Endothelial cell of umbilical vein (primary cell): ENCODE results near the gene BTG2. TPM values are rescaled to one million over a fixed set of nuclear protein-coding genes. Genes with fewer than 3 reads are reported as not detected.

Source experiments
- BruUV-seq: library from RNA; stranded (reverse); fragments of 400-500 nt; replicated peaks from 2 replicates; lab custom pipeline; 2021; lab: Mats Ljungman, UMichigan
- CTCF ChIA-PET: fragments of 300-600, 350-600 bp; sonication (Branson Sonifier 250); formaldehyde crosslinking; loops from one replicate; lab custom pipeline; 2021; ENCODE audit warnings: antibody characterized with exemption, inconsistent platforms; lab: Charles Lee
- POLR2A ChIA-PET: fragments of 300-600, 350-600 bp; sonication (Branson Sonifier 250); formaldehyde crosslinking; loops from one replicate; lab custom pipeline; 2021; ENCODE audit warnings: antibody characterized with exemption, inconsistent platforms; lab: Charles Lee
- DNase-seq: peaks from one replicate; pipeline ENCODE4 v3.0.0-alpha.2; 2011; ENCODE audit warnings: low read depth, low spot score
- FAIRE-seq: peaks from 2 replicates; lab custom pipeline; 2011; peaks lifted over from hg19 to GRCh38; lab: Jason Lieb, UNC
- H2AFZ ChIP-seq: 2 replicates; pipeline ENCODE4 v1.6.0; 2012; ENCODE audit warnings: low read depth, low read length, control low read depth, inconsistent platforms
- H3K27ac ChIP-seq: 2 replicates; pipeline ENCODE4 v1.5.1; 2011; ENCODE audit warnings: low read depth, mild to moderate bottlenecking, control low read depth, low read length, moderate library complexity; ENCODE audit not compliant: insufficient read depth
- H3K27me3 ChIP-seq, 2 experiments: 2 replicates each; pipeline versions ENCODE4 v1.6.0 to v1.6.1; 2011; ENCODE audit warnings: low read length in 2 of 2, mixed read lengths in 1 of 2; ENCODE audit not compliant: control insufficient read depth in 2 of 2, insufficient read depth in 2 of 2
- H3K36me3 ChIP-seq, 2 experiments: 2 replicates in 1 of 2; 3 replicates in 1 of 2; pipeline ENCODE4 v1.5.1; 2011; ENCODE audit warnings: low read length in 2 of 2, mild to moderate bottlenecking in 1 of 2, moderate library complexity in 1 of 2; ENCODE audit not compliant: control insufficient read depth in 2 of 2, insufficient read depth in 2 of 2; ENCODE audit errors: extremely low read depth in 1 of 2
- H3K4me1 ChIP-seq: 3 replicates; pipeline ENCODE4 v1.5.1; 2011; ENCODE audit warnings: mild to moderate bottlenecking, low read length; ENCODE audit not compliant: control insufficient read depth, insufficient read depth; ENCODE audit errors: extremely low read depth
- H3K4me2 ChIP-seq: 2 replicates; pipeline ENCODE4 v1.6.1; 2011; ENCODE audit warnings: low read length, control low read depth, mixed read lengths; ENCODE audit not compliant: insufficient read depth
- H3K4me3 ChIP-seq, 3 experiments: fragments of 200-600 bp in 1 of 3; sonication (generic), shearing (Covaris generic) in 1 of 3; replicated peaks in 1 of 3; 2 replicates each; pipeline ENCODE4 v1.5.1; 2011 to 2016; ENCODE audit warnings: control low read depth in 3 of 3, low read length in 3 of 3, mild to moderate bottlenecking in 2 of 3, inconsistent platforms in 1 of 3, low read depth in 1 of 3, moderate library complexity in 1 of 3; ENCODE audit not compliant: insufficient read depth in 1 of 3
- H3K79me2 ChIP-seq: 2 replicates; pipeline ENCODE4 v1.6.0; 2012; ENCODE audit warnings: low read length, inconsistent platforms; ENCODE audit not compliant: control insufficient read depth, insufficient read depth
- H3K9ac ChIP-seq: replicated peaks from 2 replicates; pipeline ENCODE3; 2011; ENCODE audit warnings: low read length, control low read depth; ENCODE audit not compliant: insufficient read depth; ENCODE audit errors: extremely low read depth
- H3K9me1 ChIP-seq: replicated peaks from 3 replicates; pipeline ENCODE4 v1.6.0; 2011; ENCODE audit warnings: mild to moderate bottlenecking, low read length; ENCODE audit not compliant: control insufficient read depth, insufficient read depth; ENCODE audit errors: extremely low read depth
- H3K9me3 ChIP-seq: replicated peaks from 2 replicates; pipeline ENCODE4 v1.5.1; 2012; ENCODE audit warnings: low read length, inconsistent platforms; ENCODE audit not compliant: control insufficient read depth, insufficient read depth
- H4K20me1 ChIP-seq: replicated peaks from 2 replicates; pipeline ENCODE3; 2011; ENCODE audit warnings: mild to moderate bottlenecking, low read length; ENCODE audit not compliant: control insufficient read depth, insufficient read depth; ENCODE audit errors: extremely low read depth
- EZH2 ChIP-seq: IDR thresholded peaks from 2 replicates; pipeline ENCODE4 v1.6.1; 2012; ENCODE audit warnings: borderline replicate concordance, low read depth, mild to moderate bottlenecking, moderate library complexity, low read length, inconsistent platforms; ENCODE audit not compliant: severe bottlenecking
- FOS ChIP-seq: IDR thresholded peaks from 2 replicates; pipeline ENCODE4 v1.6.1; 2011; ENCODE audit warnings: mild to moderate bottlenecking, low read length, moderate library complexity, borderline replicate concordance; ENCODE audit not compliant: insufficient read depth
- GATA2 ChIP-seq: IDR thresholded peaks from 2 replicates; pipeline ENCODE4 v1.7.0; 2011; ENCODE audit warnings: low read depth, mild to moderate bottlenecking, moderate library complexity, mixed read lengths, low read length; ENCODE audit not compliant: insufficient read length, insufficient read depth
- JUN ChIP-seq: IDR thresholded peaks from 2 replicates; pipeline ENCODE4 v1.6.1; 2011; ENCODE audit warnings: borderline replicate concordance, low read depth; ENCODE audit not compliant: insufficient read length, insufficient read depth
- MYC ChIP-seq: IDR thresholded peaks from one replicate; pipeline ENCODE4 v1.6.1; 2011; ENCODE audit warnings: mild to moderate bottlenecking, low read depth, low read length
- POLR2A ChIP-seq: IDR thresholded peaks from 2 replicates; pipeline ENCODE4 v1.6.1; 2012; ENCODE audit warnings: low read depth, mild to moderate bottlenecking, control low read depth, low read length
- POLR2AphosphoS5 ChIP-seq: IDR thresholded peaks from 2 replicates; pipeline ENCODE4 v1.6.1; 2012; ENCODE audit warnings: low read depth, mild to moderate bottlenecking, control low read depth, low read length, moderate library complexity; ENCODE audit not compliant: insufficient read depth
- dilution Hi-C: fragments of 300-500 bp; cut with MboI; formaldehyde crosslinking; loops from one replicate; pipeline ENCODE4 v1.15.0; 2019; ENCODE audit warnings: low sequenced_read_pairs; ENCODE audit not compliant: extremely low pct_ligation_motif_present
- intact Hi-C: fragments of 100-400 bp; cut with micrococcal nuclease; formaldehyde crosslinking; loops from one replicate; pipeline ENCODE4 v1.10.0; 2022
- polyA plus RNA-seq, 4 experiments: library from polyadenylated mRNA; depleted of rRNA in 3 of 4; stranded (reverse) in 3 of 4; unstranded in 1 of 4; fragments of >200 nt; gene quantifications; 2 replicates each; pipeline versions ENCODE4 v1.2.1 to v1.2.3, GENCODE V29; 2011 to 2012; ENCODE audit warnings: missing spikeins in 1 of 4
- total RNA-seq: library from RNA; stranded (reverse); gene quantifications from 2 replicates; pipeline ENCODE4 v1.2.3, GENCODE V29; 2021
- TF ChIP-seq, protein P1 (sequence below): IDR thresholded peaks from 2 replicates; pipeline ENCODE4 v1.6.1; 2011; ENCODE audit not compliant: insufficient read depth, insufficient read length
- TF ChIP-seq, protein P2 (sequence below), 2 donors: IDR thresholded peaks; 1 replicate in 1 of 2; 2 replicates in 1 of 2; pipeline ENCODE4 v1.5.1; 2011; ENCODE audit warnings: low read length in 2 of 2, mild to moderate bottlenecking in 2 of 2, moderate library complexity in 2 of 2, control low read depth in 1 of 2, inconsistent platforms in 1 of 2, low read depth in 1 of 2; ENCODE audit not compliant: insufficient read depth in 1 of 2; ENCODE audit errors: extremely low read depth in 1 of 2

BTG2 gene
- total and polyA plus RNA-seq, 2 donors (not counting 3 experiments of a cell fraction or from before 2014, with no cell fraction given), result 35.6 to 50.1 TPM

DNA sequence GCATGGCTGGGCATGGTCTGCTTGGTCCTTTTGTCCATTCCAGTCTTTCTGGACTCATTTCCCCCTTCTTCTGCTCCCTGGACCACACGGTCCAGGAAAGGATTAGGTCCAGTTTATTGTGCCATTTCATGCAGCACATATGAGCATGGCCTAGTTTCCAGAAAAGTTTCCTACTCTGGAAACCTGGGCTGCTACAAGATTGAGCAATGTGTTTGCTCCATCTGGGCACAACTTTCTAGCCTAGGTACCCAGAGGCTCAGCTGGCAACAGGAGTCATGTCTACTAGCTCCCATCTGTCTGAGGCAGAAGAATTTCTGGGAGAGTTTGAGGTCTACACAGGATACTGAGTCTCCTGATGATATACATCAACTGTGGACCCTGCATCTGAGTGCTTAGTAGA lies 30.8 kb downstream of the BTG2 start:
- DNase-seq (no peak), FAIRE-seq (no peak)
- no peak overlapping the region for H3K4me3 ChIP-seq
- H4K20me1 ChIP-seq, result no peaks in the 10 kb centered on the region
- H3K27ac ChIP-seq, result no peak overlapping the region
- H2AFZ ChIP-seq, result no peak overlapping the region
- H3K9me1 ChIP-seq, result no peaks in the 10 kb centered on the region
- ChIA-PET POLR2A (interaction anchor here (1.1 kb wide), 1 partner anchor 31 kb away, joined by 3 read pairs; the partner anchor contains the start of gene BTG2), CTCF (interaction anchor here (1.4 to 30.6 kb wide), 11 partner anchors 10 to 366 kb away, joined by 3 to 1014 read pairs (median 8); partner anchors contain the start of gene BTG2)
- H3K79me2 ChIP-seq, result no peaks in the 10 kb centered on the region
- intact Hi-C loops, result no loop called here
- no TSS peak for BruUV-seq
- no peaks in the 10 kb centered on the region for H3K36me3 ChIP-seq
- dilution Hi-C loops, result no loop called here
- H3K27me3 ChIP-seq, result peaks cover 15 to 18% of the 10 kb centered on the region in 2 experiments
- H3K9ac ChIP-seq, result no peak overlapping the region
- no peaks in the 10 kb centered on the region for H3K4me1 ChIP-seq
- no peaks in the 10 kb centered on the region for H3K9me3 ChIP-seq
- no peak overlapping the region for H3K4me2 ChIP-seq
- TF ChIP-seq POLR2AphosphoS5, result no peak
- TF ChIP-seq MYC, result no peak
- TF ChIP-seq EZH2, result no peak
- TF ChIP-seq POLR2A, result no peak
- no peak for TF ChIP-seq FOS
- no peak for TF ChIP-seq JUN
- TF ChIP-seq, protein P1, sequence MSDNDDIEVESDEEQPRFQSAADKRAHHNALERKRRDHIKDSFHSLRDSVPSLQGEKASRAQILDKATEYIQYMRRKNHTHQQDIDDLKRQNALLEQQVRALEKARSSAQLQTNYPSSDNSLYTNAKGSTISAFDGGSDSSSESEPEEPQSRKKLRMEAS, result no peak
- TF ChIP-seq GATA2, result no peak
- TF ChIP-seq, protein P2, sequence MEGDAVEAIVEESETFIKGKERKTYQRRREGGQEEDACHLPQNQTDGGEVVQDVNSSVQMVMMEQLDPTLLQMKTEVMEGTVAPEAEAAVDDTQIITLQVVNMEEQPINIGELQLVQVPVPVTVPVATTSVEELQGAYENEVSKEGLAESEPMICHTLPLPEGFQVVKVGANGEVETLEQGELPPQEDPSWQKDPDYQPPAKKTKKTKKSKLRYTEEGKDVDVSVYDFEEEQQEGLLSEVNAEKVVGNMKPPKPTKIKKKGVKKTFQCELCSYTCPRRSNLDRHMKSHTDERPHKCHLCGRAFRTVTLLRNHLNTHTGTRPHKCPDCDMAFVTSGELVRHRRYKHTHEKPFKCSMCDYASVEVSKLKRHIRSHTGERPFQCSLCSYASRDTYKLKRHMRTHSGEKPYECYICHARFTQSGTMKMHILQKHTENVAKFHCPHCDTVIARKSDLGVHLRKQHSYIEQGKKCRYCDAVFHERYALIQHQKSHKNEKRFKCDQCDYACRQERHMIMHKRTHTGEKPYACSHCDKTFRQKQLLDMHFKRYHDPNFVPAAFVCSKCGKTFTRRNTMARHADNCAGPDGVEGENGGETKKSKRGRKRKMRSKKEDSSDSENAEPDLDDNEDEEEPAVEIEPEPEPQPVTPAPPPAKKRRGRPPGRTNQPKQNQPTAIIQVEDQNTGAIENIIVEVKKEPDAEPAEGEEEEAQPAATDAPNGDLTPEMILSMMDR (IDR thresholded peaks at IDR 0.05; ENCODE audit: extremely low read depth in 1 of 2, insufficient read depth in 1 of 2, low read depth in 1 of 2, low read length in 2 of 2), result no peak
